Measurements from ENCODE around the gene AIPL1. TPM values are rescaled to one million over a fixed set of nuclear protein-coding genes. Genes with fewer than 3 reads are reported as not detected.

AIPL1 gene
- total and polyA plus RNA-seq, 2 of the 4 experiments (the other 2 are of a cell fraction) = not detected

DNA sequence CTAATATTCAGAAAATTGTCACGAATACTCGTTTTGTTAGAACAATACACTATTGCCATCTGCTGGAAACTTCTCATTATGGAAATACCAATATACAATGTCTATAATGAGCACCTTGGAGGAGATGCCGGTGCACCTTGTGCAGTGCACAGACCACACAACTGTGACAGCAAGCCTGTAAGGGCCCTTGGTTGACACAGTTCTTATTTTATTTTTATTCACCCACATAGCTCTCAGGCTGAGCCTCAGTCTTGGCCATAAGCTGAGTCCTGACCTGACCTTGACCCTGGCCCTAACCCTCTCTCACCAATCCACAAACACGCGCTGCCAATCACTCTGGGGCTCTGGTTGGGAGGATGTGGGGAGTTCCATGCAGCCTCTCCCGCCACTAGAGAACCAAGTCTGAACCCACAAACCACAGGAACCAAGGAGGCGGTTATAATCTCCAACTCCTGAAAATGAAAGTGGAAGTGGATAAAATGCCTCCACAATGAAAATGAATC is 7.6 kb downstream of the AIPL1 start:
- POLR2A ChIA-PET (ENCODE audit: unreplicated experiment) = no interaction called here
- Histone ChIP-seq H3K27me3 (ENCODE audit: control insufficient read depth, insufficient read depth, low read length) (peaks cover 5% of the 10 kb centered on the region), H3K23ac (ENCODE audit: low read depth, low read length) (no peak overlapping the region), H3K9me1 (ENCODE audit: insufficient read depth, low read length) (no peaks in the 10 kb centered on the region), H3K9ac (ENCODE audit: low read depth, low read length) (no peak overlapping the region), H3K18ac (ENCODE audit: low read depth, low read length) (no peak overlapping the region), H2BK120ac (ENCODE audit: low read depth, low read length) (no peak overlapping the region), H4K20me1 (ENCODE audit: insufficient read depth, low read length) (no peaks in the 10 kb centered on the region), H3K27ac (ENCODE audit: insufficient read depth, low read length) (no peak overlapping the region), H2BK5ac (ENCODE audit: low read depth, low read length, poor library complexity, severe bottlenecking) (no peak overlapping the region), H4K91ac (ENCODE audit: insufficient read depth, low read depth, low read length) (no peak overlapping the region), H3K4ac (ENCODE audit: low read depth, low read length) (no peak overlapping the region), H3K4me3 (ENCODE audit: insufficient read depth, low read depth, low read length) (no peak overlapping the region), H3K4me1 (ENCODE audit: control insufficient read depth, insufficient read depth, low read length) (no peaks in the 10 kb centered on the region), H2AK5ac (ENCODE audit: low read depth, low read length) (no peak overlapping the region), H2BK20ac (ENCODE audit: low read depth, low read length) (no peak overlapping the region), H3K14ac (replicated peaks; ENCODE audit: low read depth, low read length) (no peak overlapping the region), H3K56ac (ENCODE audit: extremely low read depth, insufficient read depth, low read length) (no peak overlapping the region), H3K36me3 (ENCODE audit: control insufficient read depth, insufficient read depth, low read length) (no peaks in the 10 kb centered on the region), H3K79me1 (ENCODE audit: low read depth in 1 of 2, low read length in 2 of 2) (no peaks in the 10 kb centered on the region), H4K8ac (ENCODE audit: low read depth in 2 of 2, low read length in 2 of 2) (no peak overlapping the region), H2AK9ac (replicated peaks; ENCODE audit: low read depth, low read length, poor library complexity) (no peak overlapping the region), H3K9me3 (ENCODE audit: control insufficient read depth, insufficient read depth, low read length) (peaks cover 3% of the 10 kb centered on the region), H4K5ac (ENCODE audit: low read depth, low read length) (no peak overlapping the region), H2AFZ (replicated peaks; ENCODE audit: low read length, poor library complexity) (peak overlapping the region; percentile 80), H3K4me2 (ENCODE audit: low read depth, low read length) (peak overlapping the region; percentile 5; the same call in 1 of the 2 replicates), H2BK15ac (ENCODE audit: low read depth, low read length) (no peak overlapping the region)
- peak; percentile 16 for DNase-seq
- no TSS peak for BruUV-seq (replicated peaks)
- CTCF ChIA-PET = interaction anchor here (0.7 kb wide), 1 partner anchor 694 kb away, joined by 3 read pairs; no protein-coding TSS in a partner anchor
- TF ChIP-seq, protein P1, sequence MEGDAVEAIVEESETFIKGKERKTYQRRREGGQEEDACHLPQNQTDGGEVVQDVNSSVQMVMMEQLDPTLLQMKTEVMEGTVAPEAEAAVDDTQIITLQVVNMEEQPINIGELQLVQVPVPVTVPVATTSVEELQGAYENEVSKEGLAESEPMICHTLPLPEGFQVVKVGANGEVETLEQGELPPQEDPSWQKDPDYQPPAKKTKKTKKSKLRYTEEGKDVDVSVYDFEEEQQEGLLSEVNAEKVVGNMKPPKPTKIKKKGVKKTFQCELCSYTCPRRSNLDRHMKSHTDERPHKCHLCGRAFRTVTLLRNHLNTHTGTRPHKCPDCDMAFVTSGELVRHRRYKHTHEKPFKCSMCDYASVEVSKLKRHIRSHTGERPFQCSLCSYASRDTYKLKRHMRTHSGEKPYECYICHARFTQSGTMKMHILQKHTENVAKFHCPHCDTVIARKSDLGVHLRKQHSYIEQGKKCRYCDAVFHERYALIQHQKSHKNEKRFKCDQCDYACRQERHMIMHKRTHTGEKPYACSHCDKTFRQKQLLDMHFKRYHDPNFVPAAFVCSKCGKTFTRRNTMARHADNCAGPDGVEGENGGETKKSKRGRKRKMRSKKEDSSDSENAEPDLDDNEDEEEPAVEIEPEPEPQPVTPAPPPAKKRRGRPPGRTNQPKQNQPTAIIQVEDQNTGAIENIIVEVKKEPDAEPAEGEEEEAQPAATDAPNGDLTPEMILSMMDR (conservative IDR thresholded peaks at IDR 0.05; ENCODE audit: low read depth, low read length) = 0 out of 2 replicates have a peak, but pooled peaks have one; percentile 12
- TF ChIP-seq MAFK (IDR thresholded peaks at IDR 0.05; ENCODE audit: low read depth, low read length) = no peak
- ATAC-seq (ENCODE audit: low read depth) = peak; percentile 44
- intact Hi-C loops (cut with micrococcal nuclease) = no loop called here
- in situ Hi-C loops (cut with MboI; ENCODE audit: low sequenced_read_pairs) = loop anchor here (25.0 kb wide), 1 partner anchor 1190 kb away; the partner anchor contains the start of gene SCIMP
- WGBS, 2 experiments (ENCODE audit: extremely low coverage in 2 of 2, insufficient read length in 1 of 2) = no CpG with 5 or more reads among the region's 7 CpGs
- dilution Hi-C loops (cut with HindIII; ENCODE audit: low sequenced_read_pairs, unreplicated experiment) = no loop called here
